Right renal cortex interstitium (tissue), 3 donors: ENCODE measurements around the gene ADGRD1. TPM values are rescaled to one million over a fixed set of nuclear protein-coding genes. Genes with fewer than 3 reads are reported as not detected.

Source experiments
- DNase-seq, 3 donors: peaks; one replicate each; pipeline ENCODE4 v3.0.0-alpha.2; 2013; ENCODE audit warnings: low read depth in 3 of 3, low spot score in 2 of 3
- polyA plus RNA-seq, 3 donors: library from polyadenylated mRNA; unstranded; fragments of 120-200 nt; gene quantifications; one replicate each; pipeline ENCODE4 v1.2.1, GENCODE V29; 2013; ENCODE audit not compliant: insufficient read length in 3 of 3

Gene ADGRD1
- polyA plus RNA-seq, 3 donors, result 12.5 to 15.5 (median 14.5) TPM

GRCh38 chr12:131140697-131141096 lies 187.0 kb downstream of the ADGRD1 start:
- DNase-seq, result no peak

GRCh38 chr12:131141514-131141913 lies 187.8 kb downstream of the ADGRD1 start:
- no peak for DNase-seq

GRCh38 chr12:131142891-131143657 lies 189.4 kb downstream of the ADGRD1 start:
- DNase-seq, result no peak

DNA sequence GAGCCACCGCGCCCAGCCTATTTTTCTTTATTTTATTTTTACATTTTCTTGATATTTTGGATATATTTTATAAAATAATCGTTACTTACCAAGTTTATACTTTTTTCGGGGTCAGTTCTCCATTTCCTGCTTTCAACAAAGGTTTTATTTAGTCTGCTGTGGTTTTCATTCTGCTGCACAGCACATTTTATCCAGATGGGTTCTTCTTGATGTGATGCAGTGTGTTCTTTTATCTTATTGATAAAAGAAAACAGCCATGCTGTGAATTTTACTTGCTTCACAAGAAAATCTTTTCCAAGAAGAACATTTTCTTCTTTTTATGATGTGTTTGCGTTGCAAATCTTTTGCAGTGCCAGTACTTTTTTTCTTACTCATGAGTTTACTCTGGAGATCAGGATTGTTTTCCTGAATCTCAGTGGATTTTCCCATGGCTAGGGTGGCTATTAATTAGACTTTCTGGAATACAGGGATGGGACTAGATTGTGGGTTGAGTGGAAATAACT lies 192.5 kb downstream of the ADGRD1 start:
- no peak for DNase-seq

DNA sequence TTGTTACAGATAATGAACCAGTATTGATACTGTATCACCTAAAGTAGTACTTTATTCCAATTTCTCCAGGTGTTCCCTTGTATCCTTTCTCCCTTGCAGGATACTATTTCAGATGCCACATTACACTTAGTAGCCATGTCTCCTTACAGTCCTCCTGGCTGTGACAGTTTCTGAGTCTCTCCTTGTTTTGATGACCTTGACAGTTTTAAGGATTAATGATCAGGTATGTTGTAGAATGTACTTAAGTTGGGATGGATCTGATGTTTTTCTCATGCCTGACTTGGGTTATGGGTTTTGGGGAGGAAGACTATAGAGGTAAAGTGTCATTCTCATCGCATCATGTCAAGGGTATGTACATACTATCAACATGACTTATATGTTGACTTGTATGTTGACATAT lies 193.6 kb downstream of the ADGRD1 start:
- DNase-seq, result no peak

GRCh38 chr12:131147894-131148293 lies 194.2 kb downstream of the ADGRD1 start:
- no peak for DNase-seq

GRCh38 chr12:131151558-131152345 lies 198.0 kb downstream of the ADGRD1 start:
- no peak for DNase-seq

GRCh38 chr12:131152587-131152986 lies 198.9 kb downstream of the ADGRD1 start:
- DNase-seq, result no peak

DNA sequence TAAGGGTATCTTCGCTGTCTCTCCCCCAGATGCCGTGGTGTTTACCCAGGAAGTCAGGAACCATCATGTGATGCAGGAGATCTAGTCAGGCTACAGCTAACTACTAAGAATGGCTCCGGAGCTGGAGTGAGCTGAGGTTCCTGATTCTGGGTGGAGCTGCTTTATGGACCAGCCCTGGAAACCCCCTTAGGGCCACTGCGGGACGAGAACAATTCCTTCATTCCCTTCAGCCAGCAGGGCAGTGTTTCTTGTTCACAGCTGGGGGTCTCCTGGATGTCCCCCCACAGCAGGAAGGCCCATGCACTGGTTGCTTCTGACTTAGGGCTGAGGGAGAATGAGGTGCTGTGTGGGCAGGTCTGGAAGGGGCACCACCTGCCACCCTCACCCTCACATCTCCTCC lies 199.3 kb downstream of the ADGRD1 start:
- DNase-seq, result no peak

DNA sequence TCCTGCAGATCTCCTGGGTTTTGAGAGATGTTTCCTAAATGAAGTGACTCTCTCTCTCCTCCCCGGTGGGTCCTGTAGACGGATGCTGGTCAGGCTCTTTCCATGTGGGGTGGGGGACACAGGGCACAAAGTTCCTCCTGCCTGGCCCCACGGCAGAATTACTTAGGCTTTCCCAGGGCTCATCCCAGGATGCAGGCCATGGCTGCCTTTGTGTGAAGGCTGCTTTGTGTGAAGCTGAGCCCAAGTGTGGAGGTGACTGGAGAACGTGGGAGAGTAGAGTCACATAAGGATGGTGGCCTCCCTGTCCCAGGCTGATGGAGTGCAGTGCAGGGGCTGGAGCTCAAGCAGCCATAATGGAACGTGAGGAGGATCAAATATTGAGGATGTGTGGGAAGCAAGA lies 200.2 kb downstream of the ADGRD1 start:
- DNase-seq, result no peak

GRCh38 chr12:131155131-131155530 lies 201.4 kb downstream of the ADGRD1 start:
- no peak for DNase-seq

DNA sequence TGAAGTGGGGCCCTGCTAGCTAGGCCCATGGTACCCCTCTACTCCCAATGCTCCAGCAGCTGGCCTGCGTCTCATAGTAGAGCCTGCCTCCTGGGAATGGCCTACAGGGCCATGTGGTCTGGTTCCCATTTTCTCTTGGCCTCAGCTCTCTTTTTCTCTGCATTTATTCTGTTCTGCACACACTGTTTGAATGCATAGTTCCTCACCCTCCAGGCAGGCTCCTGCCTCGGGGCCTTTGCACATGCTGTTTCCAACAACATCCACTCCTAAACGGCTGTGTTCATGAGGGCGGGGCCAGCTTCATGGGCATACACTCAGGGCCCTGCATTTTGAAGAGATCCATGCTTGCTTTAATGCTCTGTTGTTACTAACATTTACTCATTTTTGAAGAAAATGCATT lies 204.0 kb downstream of the ADGRD1 start:
- DNase-seq, result no peak

GRCh38 chr12:131159660-131160059 lies 206.0 kb downstream of the ADGRD1 start:
- no peak for DNase-seq

- no peak for DNase-seq
Observed at GRCh38 chr12:131162113-131162512, 208.4 kb downstream of the ADGRD1 start.

- DNase-seq, result no peak
Observed at GRCh38 chr12:131163189-131163738, 209.6 kb downstream of the ADGRD1 start.

DNA sequence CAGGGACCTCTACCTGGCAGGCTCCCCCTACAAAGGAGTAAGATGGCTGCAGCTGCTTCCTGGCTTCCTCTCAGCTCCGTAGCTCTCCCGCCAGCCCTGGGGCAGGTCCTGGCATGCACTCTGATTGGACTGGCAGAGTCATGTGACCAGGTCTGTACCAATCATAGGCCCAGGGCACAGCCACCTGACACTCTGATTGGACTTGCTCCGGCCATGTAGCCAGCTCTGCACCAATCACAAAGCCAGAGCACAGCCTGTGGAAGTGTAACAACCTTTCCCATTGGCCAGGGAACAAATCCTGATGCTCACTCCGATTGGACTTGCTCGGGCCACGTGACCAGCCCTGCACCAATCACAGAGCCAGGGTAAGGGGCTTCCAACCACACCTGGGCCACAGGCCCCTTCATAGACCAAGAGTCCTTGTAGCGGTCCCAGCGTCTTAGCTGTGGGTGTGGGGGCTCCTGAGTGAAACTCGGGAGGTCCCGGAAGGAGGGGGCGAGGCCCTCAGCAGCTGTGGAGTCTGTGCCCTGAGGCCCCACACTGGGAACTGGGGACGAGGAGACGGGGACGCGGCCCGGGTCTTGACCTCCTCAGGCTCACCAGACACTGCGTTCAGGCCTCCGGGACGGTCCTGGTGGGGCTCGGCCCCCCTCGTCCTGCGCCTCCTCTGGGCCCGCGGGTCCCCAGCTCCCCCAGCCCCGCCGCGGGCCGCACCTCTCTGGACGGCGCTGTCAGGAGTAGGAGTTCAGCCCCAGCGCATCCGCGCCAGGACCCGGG lies 210.6 kb downstream of the ADGRD1 start:
- DNase-seq, result no peak

DNA sequence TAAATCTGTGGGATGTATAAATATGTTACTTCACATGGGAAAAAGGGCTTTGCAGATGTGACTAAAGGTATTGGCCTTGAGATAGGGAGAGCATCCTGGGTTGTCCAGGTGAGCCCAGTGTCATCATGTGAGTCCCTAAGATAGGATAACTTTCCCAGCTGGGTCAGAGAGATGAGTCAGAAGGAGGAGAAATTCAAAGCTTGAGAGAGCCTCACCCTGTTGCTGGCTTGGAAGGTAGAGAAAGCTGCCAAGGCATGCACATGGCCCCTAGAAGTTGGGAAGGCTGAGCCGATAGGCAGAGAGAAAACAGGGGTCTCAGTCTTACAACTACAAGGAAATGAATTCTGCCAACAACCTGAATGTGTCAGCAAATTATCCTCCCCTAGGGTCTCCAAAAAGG lies 213.0 kb downstream of the ADGRD1 start:
- no peak for DNase-seq

- no peak for DNase-seq
Observed at GRCh38 chr12:131167334-131167733, 213.6 kb downstream of the ADGRD1 start.

- no peak for DNase-seq
Observed at GRCh38 chr12:131171029-131171428, 217.3 kb downstream of the ADGRD1 start.

DNA sequence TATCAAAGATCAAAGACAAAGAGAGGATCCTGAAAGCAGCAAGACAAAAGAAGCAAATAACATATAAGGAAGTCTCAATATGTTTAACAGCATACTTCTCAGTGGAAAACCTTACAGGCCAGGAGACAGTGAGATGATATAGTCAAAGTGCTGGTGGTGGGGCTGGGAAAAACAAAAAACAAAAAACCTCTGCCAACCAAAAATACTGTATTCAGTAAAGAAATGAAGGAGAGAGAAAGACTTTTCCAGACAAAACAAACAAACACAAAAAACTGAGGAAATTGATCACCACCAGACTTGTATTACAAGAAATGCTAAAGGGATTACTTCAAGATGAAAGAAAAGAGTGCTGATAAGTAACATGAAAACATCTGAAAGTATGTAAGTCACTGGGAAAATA lies 221.2 kb downstream of the ADGRD1 start:
- no peak for DNase-seq

GRCh38 chr12:131176266-131176665 lies 222.6 kb downstream of the ADGRD1 start:
- no peak for DNase-seq
